Prostate gland (tissue), 2 donors: ENCODE results near the gene RRP12.

Experiments
- POLR2A ChIP-seq: fragments of 450-650 bp; IDR thresholded peaks from one replicate; pipeline ENCODE4 v1.6.1; 2016; ENCODE audit warnings: antibody characterized with exemption, mild to moderate bottlenecking
- POLR2AphosphoS5 ChIP-seq: sonication (generic); formaldehyde crosslinking; IDR thresholded peaks from one replicate; pipeline ENCODE4 v1.6.1; 2017; ENCODE audit warnings: antibody characterized with exemption
- TF ChIP-seq, protein P1 (sequence below), 4 experiments: fragments of 200-600 bp in 2 of 4; fragments of 450-650 bp in 2 of 4; sonication (generic) in 2 of 4; IDR thresholded peaks; 1 replicate in 3 of 4; 2 replicates in 1 of 4; pipeline ENCODE4 v1.5.1; 2016 to 2019; ENCODE audit warnings: antibody characterized with exemption in 4 of 4, mild to moderate bottlenecking in 2 of 4, moderate library complexity in 2 of 4

- TF ChIP-seq, protein P1, sequence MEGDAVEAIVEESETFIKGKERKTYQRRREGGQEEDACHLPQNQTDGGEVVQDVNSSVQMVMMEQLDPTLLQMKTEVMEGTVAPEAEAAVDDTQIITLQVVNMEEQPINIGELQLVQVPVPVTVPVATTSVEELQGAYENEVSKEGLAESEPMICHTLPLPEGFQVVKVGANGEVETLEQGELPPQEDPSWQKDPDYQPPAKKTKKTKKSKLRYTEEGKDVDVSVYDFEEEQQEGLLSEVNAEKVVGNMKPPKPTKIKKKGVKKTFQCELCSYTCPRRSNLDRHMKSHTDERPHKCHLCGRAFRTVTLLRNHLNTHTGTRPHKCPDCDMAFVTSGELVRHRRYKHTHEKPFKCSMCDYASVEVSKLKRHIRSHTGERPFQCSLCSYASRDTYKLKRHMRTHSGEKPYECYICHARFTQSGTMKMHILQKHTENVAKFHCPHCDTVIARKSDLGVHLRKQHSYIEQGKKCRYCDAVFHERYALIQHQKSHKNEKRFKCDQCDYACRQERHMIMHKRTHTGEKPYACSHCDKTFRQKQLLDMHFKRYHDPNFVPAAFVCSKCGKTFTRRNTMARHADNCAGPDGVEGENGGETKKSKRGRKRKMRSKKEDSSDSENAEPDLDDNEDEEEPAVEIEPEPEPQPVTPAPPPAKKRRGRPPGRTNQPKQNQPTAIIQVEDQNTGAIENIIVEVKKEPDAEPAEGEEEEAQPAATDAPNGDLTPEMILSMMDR (IDR thresholded peaks at IDR 0.05), result no peak
- TF ChIP-seq POLR2AphosphoS5 (no peak), POLR2A (no peak)
Observed at GRCh38 chr10:97435211-97435610, 34.1 kb upstream of the RRP12 start.
